MM.1S (cell line): Measurements from ENCODE around the gene TAS2R41.

Experiments used
- EZH2 ChIP-seq: fragments of 300-600 bp; sonication (generic); optimal IDR thresholded peaks from 2 replicates; pipeline ENCODE3; 2017; ENCODE audit warnings: low read depth, mild to moderate bottlenecking, antibody characterized with exemption, low read length, mixed read lengths
- TF ChIP-seq, protein P1 (sequence below): fragments of 300-600 bp; sonication (generic); IDR thresholded peaks from 2 replicates; pipeline ENCODE4 v1.5.1; 2016; ENCODE audit warnings: antibody characterized with exemption, low read length, mixed read lengths

DNA sequence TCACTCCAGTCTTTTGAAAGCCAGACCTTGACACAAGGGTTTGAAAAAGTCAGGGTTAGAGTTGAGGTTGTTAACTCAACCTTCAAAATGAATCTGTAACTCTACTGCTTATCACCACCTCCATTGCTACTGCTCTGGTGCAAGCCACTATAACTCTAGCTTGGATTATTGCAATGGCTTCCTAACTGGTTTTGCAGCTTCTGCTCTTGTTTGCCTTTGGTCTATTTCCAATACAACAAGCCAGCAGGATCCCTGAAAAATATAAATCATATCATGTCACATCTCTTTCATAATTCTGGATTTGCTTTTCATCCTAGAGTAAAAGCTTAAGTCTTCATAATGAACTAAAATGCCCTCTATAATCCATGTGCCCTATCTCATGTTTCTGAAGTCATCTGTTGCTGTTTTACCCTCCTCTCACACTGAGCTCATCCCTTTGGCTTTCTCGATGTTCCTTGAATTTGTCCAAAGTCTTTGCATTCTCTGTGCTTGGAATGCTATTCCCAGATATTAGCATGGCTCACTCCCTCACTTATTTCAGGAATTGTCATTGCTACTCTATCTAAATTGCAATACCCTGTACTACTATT lies 23.5 kb upstream of the TAS2R41 start:
- TF ChIP-seq, protein P1, sequence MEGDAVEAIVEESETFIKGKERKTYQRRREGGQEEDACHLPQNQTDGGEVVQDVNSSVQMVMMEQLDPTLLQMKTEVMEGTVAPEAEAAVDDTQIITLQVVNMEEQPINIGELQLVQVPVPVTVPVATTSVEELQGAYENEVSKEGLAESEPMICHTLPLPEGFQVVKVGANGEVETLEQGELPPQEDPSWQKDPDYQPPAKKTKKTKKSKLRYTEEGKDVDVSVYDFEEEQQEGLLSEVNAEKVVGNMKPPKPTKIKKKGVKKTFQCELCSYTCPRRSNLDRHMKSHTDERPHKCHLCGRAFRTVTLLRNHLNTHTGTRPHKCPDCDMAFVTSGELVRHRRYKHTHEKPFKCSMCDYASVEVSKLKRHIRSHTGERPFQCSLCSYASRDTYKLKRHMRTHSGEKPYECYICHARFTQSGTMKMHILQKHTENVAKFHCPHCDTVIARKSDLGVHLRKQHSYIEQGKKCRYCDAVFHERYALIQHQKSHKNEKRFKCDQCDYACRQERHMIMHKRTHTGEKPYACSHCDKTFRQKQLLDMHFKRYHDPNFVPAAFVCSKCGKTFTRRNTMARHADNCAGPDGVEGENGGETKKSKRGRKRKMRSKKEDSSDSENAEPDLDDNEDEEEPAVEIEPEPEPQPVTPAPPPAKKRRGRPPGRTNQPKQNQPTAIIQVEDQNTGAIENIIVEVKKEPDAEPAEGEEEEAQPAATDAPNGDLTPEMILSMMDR, result no peak
- no peak for TF ChIP-seq EZH2
